HCT116 (cell line): ENCODE results near the gene LSP1. TPM values are rescaled to one million over a fixed set of nuclear protein-coding genes. Genes with fewer than 3 reads are reported as not detected.

Experiments
- ATAC-seq: fragments of 200-7000 bp; cut with Tn5 transposase; 2 replicates; pipeline ENCODE4 v1.9.1; 2020; ENCODE audit warnings: mild to moderate bottlenecking, moderate library complexity
- BruUV-seq: library from RNA; stranded (reverse); fragments of 400-500 nt; replicated peaks from 2 replicates; lab custom pipeline; 2021; lab: Mats Ljungman, UMichigan
- CTCF ChIA-PET: fragments of 300-600 bp; sonication (Branson Sonifier 250); formaldehyde crosslinking; loops from one replicate; lab custom pipeline; 2021; ENCODE audit warnings: antibody characterized with exemption; lab: Charles Lee
- POLR2A ChIA-PET: fragments of 300-600, 350-600 bp; sonication (Branson Sonifier 250); formaldehyde crosslinking; loops from one replicate; lab custom pipeline; 2021; ENCODE audit warnings: antibody characterized with exemption; lab: Charles Lee
- RAD21 ChIA-PET, 2 experiments: fragments of 300-600 bp; sonication (Branson Sonifier 250); formaldehyde crosslinking; loops; one replicate each; lab custom pipeline; 2023; ENCODE audit warnings: low total read pairs in 2 of 2; ENCODE audit not compliant: uncharacterized antibody in 2 of 2, unreplicated experiment in 2 of 2, low non-redundant PET in 1 of 2; lab: Charles Lee
- DNase-seq: peaks from one replicate; pipeline ENCODE4 v3.0.0-alpha.2; 2010; ENCODE audit warnings: low read depth, low spot score
- H2AFZ ChIP-seq: fragments of 200-600 bp; shearing (Covaris generic), sonication (generic); 2 replicates; pipeline ENCODE4 v1.6.1; 2017; ENCODE audit warnings: low read depth, mixed run types, mixed read lengths, antibody characterized with exemption, low read length; ENCODE audit not compliant: poor library complexity, severe bottlenecking
- H3K27ac ChIP-seq: 2 replicates; pipeline ENCODE4 v1.5.1; 2012; ENCODE audit warnings: low read depth, low read length
- H3K27me3 ChIP-seq: fragments of 200-600 bp; sonication (generic); 2 replicates; pipeline ENCODE4 v1.6.1; 2016; ENCODE audit warnings: mixed run types, low read length, mixed read lengths; ENCODE audit not compliant: insufficient read depth
- H3K36me3 ChIP-seq, 2 experiments: fragments of 200-500 bp in 1 of 2; fragments of 200-600 bp in 1 of 2; sonication (Bioruptor generic) in 1 of 2; sonication (generic) in 1 of 2; 2 replicates each; pipeline versions ENCODE4 v1.5.1 to v1.6.1; 2014 to 2016; ENCODE audit warnings: low read length in 2 of 2, inconsistent platforms in 1 of 2, mixed read lengths in 1 of 2, mixed run types in 1 of 2; ENCODE audit not compliant: insufficient read depth in 2 of 2, control insufficient read depth in 1 of 2
- H3K4me1 ChIP-seq, 2 experiments: fragments of 200-600 bp in 1 of 2; sonication (generic) in 1 of 2; 2 replicates each; pipeline versions ENCODE4 v1.5.1 to v1.6.1; 2012 to 2017; ENCODE audit warnings: low read length in 2 of 2, inconsistent platforms in 1 of 2, mild to moderate bottlenecking in 1 of 2, mixed read lengths in 1 of 2, mixed run types in 1 of 2, moderate library complexity in 1 of 2; ENCODE audit not compliant: insufficient read depth in 2 of 2, control insufficient read depth in 1 of 2
- H3K4me2 ChIP-seq: fragments of 200-600 bp; sonication (generic); 2 replicates; pipeline ENCODE4 v1.6.1; 2017; ENCODE audit warnings: mixed run types, low read length, mixed read lengths
- H3K4me3 ChIP-seq, 2 experiments: fragments of 200-600 bp in 1 of 2; sonication (generic) in 1 of 2; replicated peaks in 1 of 2; 2 replicates each; pipeline ENCODE4 v1.5.1; 2011 to 2016; ENCODE audit warnings: low read length in 2 of 2, control low read depth in 1 of 2, low read depth in 1 of 2, mild to moderate bottlenecking in 1 of 2, mixed read lengths in 1 of 2, mixed run types in 1 of 2
- H3K79me2 ChIP-seq: fragments of 200-600 bp; sonication (generic); 2 replicates; pipeline ENCODE4 v1.6.1; 2017; ENCODE audit warnings: mild to moderate bottlenecking, mixed run types, low read length, moderate library complexity, mixed read lengths; ENCODE audit not compliant: insufficient read depth
- H3K9ac ChIP-seq: fragments of 200-600 bp; sonication (generic); 2 replicates; pipeline ENCODE4 v1.6.1; 2016; ENCODE audit warnings: low read length, mixed read lengths
- H3K9me2 ChIP-seq: fragments of 200-600 bp; sonication (generic), shearing (Covaris generic); 2 replicates; pipeline ENCODE4 v1.6.1; 2017; ENCODE audit warnings: mixed run types, mild to moderate bottlenecking, moderate library complexity; ENCODE audit not compliant: insufficient read depth
- H3K9me3 ChIP-seq, 2 experiments: fragments of 200-500 bp in 1 of 2; fragments of 200-600 bp in 1 of 2; sonication (Bioruptor generic) in 1 of 2; sonication (generic) in 1 of 2; 2 replicates each; pipeline ENCODE4 v1.6.1; 2014 to 2017; ENCODE audit warnings: low read length in 2 of 2, mixed read lengths in 2 of 2, inconsistent platforms in 1 of 2, low read depth in 1 of 2, mild to moderate bottlenecking in 1 of 2, mixed run types in 1 of 2, moderate library complexity in 1 of 2; ENCODE audit not compliant: control insufficient read depth in 1 of 2, insufficient read depth in 1 of 2
- H4K20me1 ChIP-seq: fragments of 200-600 bp; sonication (generic), shearing (Covaris generic); 2 replicates; pipeline ENCODE4 v1.6.1; 2017; ENCODE audit warnings: mixed run types, mild to moderate bottlenecking, moderate library complexity; ENCODE audit not compliant: insufficient read depth
- CBX3 ChIP-seq: IDR thresholded peaks from 2 replicates; pipeline ENCODE4 v1.6.1; 2012; ENCODE audit warnings: low read depth
- SRF ChIP-seq: IDR thresholded peaks from 2 replicates; pipeline ENCODE4 v1.6.1; 2012; ENCODE audit warnings: low read depth
- ZFX ChIP-seq: fragments of 450-650 bp; IDR thresholded peaks from 2 replicates; pipeline ENCODE4 v1.6.1; 2017
- intact Hi-C: fragments of 100-400 bp; cut with micrococcal nuclease; formaldehyde crosslinking; loops from 2 replicates; pipeline ENCODE4 v1.10.0; 2022
- total RNA-seq: library from RNA; stranded (reverse); gene quantifications from one replicate; pipeline ENCODE4 v1.2.1, GENCODE V29; 2021; ENCODE audit not compliant: unreplicated experiment
- TF ChIP-seq, protein P1 (sequence below): IDR thresholded peaks from 2 replicates; pipeline ENCODE4 v1.6.1; 2011; ENCODE audit warnings: mild to moderate bottlenecking, low read length, moderate library complexity; ENCODE audit not compliant: insufficient replicate concordance; ENCODE audit errors: extremely low read depth
- TF ChIP-seq, protein P2 (sequence below), 3 experiments: fragments of 200-600 bp in 1 of 3; sonication (generic) in 1 of 3; IDR thresholded peaks in 2 of 3; conservative IDR thresholded peaks in 1 of 3; 2 replicates each; pipeline ENCODE4 v1.5.1; 2012 to 2017; ENCODE audit warnings: low read depth in 2 of 3, low read length in 2 of 3, antibody characterized with exemption in 1 of 3, borderline replicate concordance in 1 of 3, control low read depth in 1 of 3, mild to moderate bottlenecking in 1 of 3, mixed read lengths in 1 of 3, mixed run types in 1 of 3, moderate library complexity in 1 of 3; ENCODE audit not compliant: insufficient read depth in 1 of 3

The LSP1 gene
- total RNA-seq, 1 experiment from 2014 or later = 1.3 TPM

DNA sequence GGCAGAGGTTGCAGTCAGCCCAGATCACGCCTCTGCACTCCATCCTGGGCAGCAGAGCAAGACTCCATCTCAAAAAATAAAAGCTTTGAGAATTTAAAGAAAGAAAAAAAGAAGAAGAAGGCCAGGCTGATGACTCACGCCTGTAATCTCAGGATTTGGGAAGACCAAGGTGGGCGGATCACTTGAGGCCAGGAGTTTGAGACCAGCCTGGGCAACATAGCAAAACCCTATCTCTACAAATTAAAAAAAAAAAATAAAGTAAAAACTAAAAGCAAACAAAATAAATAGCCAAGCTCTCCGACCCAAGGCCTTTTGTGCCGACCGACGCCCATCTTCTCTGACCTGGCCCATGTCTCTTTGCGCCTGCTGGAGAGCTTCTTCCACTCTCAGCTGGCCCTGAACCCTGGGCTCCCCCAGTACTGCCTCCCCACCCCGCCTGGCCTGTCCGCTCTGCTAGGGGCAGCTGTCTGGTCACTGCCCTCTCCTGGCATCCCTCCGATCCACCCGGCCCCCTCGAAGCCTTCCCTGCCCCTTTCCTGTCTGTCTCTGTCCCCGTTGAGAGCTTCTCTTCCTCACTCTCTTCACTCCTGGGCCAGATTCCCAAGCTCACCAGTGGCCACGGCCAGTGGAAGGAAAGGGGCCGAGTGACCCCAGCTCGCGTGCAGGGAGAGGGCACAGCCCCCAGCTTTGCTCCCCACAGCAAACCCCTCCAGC is 4.8 kb upstream of the LSP1 start:
- Histone ChIP-seq H3K4me3 (no peak overlapping the region), H3K79me2 (no peaks in the 10 kb centered on the region), H3K36me3 (no peaks in the 10 kb centered on the region), H4K20me1 (no peaks in the 10 kb centered on the region), H3K27me3 (no peaks in the 10 kb centered on the region), H3K4me1 (no peaks in the 10 kb centered on the region), H3K4me2 (no peak overlapping the region), H3K9ac (no peak overlapping the region), H3K27ac (no peak overlapping the region), H3K9me2 (no peaks in the 10 kb centered on the region), H3K9me3 (no peaks in the 10 kb centered on the region), H2AFZ (no peak overlapping the region)
- ChIA-PET RAD21 (no interaction called here), POLR2A (no interaction called here), CTCF (interaction anchor here (0.7 to 2.4 kb wide), 5 partner anchors 14 to 303 kb away, joined by 3 to 10 read pairs (median 4); partner anchors contain the start of gene SYT8)
- no peak for ATAC-seq
- DNase-seq = no peak
- no TSS peak for BruUV-seq
- intact Hi-C loops = no loop called here
- TF ChIP-seq ZFX (no peak), SRF (no peak), CBX3 (no peak)
- TF ChIP-seq, protein P1, sequence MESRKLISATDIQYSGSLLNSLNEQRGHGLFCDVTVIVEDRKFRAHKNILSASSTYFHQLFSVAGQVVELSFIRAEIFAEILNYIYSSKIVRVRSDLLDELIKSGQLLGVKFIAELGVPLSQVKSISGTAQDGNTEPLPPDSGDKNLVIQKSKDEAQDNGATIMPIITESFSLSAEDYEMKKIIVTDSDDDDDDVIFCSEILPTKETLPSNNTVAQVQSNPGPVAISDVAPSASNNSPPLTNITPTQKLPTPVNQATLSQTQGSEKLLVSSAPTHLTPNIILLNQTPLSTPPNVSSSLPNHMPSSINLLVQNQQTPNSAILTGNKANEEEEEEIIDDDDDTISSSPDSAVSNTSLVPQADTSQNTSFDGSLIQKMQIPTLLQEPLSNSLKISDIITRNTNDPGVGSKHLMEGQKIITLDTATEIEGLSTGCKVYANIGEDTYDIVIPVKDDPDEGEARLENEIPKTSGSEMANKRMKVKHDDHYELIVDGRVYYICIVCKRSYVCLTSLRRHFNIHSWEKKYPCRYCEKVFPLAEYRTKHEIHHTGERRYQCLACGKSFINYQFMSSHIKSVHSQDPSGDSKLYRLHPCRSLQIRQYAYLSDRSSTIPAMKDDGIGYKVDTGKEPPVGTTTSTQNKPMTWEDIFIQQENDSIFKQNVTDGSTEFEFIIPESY = no peak
- TF ChIP-seq, protein P2, sequence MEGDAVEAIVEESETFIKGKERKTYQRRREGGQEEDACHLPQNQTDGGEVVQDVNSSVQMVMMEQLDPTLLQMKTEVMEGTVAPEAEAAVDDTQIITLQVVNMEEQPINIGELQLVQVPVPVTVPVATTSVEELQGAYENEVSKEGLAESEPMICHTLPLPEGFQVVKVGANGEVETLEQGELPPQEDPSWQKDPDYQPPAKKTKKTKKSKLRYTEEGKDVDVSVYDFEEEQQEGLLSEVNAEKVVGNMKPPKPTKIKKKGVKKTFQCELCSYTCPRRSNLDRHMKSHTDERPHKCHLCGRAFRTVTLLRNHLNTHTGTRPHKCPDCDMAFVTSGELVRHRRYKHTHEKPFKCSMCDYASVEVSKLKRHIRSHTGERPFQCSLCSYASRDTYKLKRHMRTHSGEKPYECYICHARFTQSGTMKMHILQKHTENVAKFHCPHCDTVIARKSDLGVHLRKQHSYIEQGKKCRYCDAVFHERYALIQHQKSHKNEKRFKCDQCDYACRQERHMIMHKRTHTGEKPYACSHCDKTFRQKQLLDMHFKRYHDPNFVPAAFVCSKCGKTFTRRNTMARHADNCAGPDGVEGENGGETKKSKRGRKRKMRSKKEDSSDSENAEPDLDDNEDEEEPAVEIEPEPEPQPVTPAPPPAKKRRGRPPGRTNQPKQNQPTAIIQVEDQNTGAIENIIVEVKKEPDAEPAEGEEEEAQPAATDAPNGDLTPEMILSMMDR (IDR thresholded peaks at IDR 0.05 in 2 of 3, conservative IDR thresholded peaks at IDR 0.05 in 1 of 3; ENCODE audit: borderline replicate concordance in 1 of 3, insufficient read depth in 1 of 3, low read depth in 2 of 3, low read length in 2 of 3) = no peak
